ENCODE results near the gene CCDC8.
A peak's percentile ranks its signal among the peaks of the same experiment; 100 is the strongest.
"Not testable (repeated sequence)": the region's sequence is repeated elsewhere in the genome, so short reads cannot be mapped to it uniquely, and the experiment has no call there.

Gene CCDC8

DNA sequence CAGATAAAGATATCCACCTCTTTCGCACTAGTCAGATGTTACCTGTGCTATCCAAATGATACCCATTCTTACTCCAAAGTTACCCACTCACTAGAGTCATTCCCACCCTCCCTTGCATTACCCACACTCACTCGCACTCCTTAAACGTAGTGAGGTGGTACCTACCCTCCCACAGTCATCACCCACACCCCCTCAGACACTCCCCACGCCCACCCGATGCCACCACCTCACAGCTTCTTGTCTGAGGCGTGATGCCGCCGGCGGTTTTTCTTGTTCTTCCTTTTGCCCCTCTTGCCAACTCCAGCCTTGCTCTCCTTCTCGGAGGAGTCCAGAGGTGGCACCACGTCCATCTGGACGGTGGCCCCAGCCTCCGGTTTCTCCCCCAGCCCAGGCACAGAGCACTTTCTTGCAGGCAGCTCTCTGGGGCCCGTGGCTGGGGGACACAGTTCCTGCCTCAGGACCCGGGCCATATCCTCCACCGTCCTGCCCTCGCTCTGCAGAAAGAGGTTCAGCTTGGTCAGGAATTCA lies 14.2 kb upstream of the CCDC8 start:
- no peak for DNase-seq (ENCODE audit: low read depth)

DNA sequence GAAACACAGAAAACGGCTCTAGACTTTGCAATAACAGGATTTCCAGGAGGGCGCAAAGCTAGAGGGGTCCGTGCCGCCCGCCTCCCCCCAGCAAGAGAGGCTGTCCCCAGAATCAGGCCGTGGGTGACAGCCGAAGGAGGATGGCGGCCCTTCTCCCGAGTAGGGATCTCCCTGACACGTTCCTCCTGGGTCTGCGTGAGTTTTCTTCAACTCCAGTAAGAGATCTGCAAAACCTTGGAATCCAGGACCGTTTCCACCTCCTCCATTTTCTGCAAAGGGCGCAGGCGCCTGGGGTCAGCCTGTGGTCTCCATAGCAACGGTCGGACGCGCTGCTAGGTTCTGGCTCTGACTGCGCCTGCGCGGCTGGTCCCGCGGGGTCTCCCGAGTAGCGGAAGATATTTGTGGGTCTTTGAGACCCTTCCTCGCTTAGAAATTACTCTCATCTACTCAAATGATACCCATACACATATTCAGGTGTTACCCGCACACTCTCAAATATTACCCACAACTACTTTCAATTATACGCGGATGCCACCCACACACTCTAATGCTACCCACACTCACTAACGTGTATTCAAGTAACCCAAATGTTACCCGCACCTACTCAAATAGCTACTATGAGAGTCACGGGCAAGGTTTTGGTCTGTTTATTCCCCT lies 13.3 kb upstream of the CCDC8 start:
- DNase-seq (ENCODE audit: low read depth), result peak; percentile 77

DNA sequence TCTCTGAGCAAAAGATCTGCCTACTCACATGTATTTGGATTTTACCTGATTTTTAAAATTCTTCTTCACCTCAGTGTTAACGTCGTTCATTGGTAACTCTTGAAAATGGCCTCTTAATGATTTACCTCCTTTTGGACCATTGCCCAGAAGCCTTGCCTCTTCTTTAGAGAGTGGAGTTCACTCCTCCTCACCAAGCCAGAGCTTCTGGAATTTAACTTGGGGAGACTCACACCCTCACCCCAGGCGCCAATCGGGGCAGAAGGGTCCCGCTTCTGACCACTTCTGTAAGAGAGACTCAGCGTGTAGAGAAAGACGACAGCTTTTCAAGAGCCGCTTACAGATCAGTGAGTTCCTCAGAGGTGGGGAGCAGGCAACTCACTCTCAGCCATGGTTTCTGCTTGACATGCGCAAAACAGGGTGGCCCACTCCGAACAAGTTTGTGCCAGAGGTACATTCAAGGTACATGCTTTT lies 12.7 kb upstream of the CCDC8 start:
- peak; percentile 35 for DNase-seq (ENCODE audit: low read depth)

DNA sequence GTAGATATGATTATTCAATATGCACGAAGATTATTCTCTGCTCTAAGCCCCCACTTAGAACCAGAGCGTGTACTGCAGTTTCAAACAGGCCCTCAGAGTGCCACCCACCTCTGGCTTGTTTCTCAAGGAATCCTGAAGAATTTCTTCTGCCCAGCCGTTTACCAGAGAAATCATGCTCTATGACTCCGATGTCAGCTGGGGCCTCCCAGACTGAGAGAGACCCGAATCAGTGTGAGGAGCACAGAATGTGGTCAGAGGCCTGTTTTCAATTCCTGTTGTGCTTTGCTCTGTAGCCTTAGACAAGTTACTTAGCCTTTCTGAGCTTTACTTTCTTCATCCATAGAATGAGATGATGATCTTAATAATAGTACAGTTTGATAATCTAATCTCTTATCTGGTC lies 9.8 kb upstream of the CCDC8 start:
- no peak for DNase-seq (ENCODE audit: low read depth)

DNA sequence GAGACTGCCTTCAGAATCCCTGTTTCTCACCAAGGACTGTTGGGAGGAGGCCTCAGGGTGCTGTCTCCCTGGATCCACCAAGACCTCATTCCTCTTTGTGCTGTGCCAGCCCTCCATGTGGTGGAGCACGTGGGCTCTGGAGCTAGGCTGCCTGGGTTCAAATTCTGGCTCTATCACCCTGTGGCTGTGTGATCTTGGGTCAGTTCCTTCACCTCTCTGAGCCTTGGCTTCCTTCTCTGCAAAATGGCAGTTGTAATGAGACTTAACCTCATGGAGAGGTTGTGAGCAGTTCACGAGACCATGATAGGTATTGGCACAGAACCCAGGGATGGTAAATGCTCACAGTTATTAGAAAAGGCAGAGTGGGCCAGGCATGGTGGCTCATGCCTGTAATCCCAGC lies 9.0 kb upstream of the CCDC8 start:
- no peak for DNase-seq (ENCODE audit: low read depth)

DNA sequence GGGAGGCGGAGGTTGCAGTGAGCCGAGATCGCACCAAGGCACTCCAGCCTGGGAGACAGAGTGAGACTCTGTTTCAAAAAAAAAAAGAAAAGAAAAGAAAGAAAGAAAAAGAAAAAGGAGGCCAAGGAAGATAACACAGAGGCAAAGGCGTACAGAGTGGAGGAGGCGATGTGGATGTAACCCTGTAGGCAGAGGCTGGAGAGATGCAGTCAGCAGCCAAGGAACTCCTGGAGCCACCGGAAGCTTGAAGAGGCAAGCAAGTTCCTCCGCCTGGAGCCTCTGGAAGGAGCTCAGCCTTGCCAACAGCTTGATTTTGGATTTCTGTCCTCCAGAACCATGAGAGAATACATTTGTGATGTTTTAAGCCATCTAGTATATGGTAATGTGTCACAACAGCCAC lies 6.7 kb upstream of the CCDC8 start:
- no peak for DNase-seq (ENCODE audit: low read depth)

DNA sequence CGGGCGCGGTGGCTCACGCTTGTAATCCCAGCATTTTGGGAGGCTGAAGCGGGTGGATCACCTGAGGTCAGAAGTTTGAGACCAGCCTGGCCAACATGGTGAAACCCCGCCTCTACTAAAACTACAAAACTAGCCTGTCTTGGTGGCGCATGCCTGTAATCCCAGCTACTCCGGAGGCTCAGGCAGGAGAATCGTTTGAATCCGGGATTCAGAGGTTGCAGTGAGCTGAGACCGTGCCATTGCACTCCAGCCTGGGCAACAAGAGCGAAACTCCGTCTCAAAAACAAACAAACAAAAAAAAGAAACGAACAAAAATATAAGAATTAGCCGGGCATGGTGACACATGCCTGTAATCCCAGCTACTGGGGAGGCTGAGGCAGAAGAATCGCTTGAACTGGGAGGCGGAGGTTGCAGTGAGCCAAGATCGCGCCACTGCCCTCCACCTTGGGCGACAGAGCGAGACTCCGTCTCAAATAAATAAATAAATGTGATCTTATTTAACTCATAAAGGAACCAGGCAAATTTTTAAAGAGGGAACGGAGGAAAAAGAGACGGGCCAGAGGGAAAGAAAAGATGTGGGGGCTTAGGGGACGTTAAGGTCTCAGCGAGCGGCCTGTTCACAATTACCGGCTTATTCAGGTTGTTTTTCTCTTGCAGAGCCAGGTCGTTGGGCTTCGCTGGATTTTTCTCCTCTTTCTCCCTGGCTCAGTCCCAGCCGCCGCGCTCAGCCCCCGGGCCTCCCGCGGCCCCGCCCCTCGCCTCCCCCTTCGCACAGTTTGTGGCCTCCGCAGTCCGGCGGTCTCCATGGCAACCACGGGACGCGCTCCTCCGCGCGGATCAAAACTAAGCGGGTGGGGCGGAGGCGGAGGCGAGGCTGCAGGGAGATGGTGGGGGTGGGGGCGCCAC lies 2.7 kb upstream of the CCDC8 start:
- DNase-seq (ENCODE audit: low read depth), result peak; percentile 78

DNA sequence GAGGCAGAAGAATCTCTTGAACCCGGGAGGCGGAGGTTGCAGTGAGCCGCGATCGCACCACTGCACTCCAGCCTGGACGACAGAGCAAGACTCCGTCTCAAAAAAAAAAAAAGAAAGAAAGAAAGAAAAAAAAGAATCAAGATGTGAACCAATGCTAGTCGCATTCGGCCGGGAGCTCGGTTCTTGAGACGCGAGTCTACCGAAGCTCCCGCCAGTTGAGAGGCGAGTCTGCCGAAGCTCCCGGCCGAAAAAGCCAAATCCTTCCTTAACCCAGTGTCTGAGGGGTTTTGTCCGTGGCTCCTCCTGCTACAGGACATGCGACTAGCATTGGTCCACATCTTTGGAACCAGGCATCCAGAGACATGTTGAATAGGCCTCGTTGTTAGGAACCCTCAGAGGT lies 1.5 kb upstream of the CCDC8 start:
- not testable (repeated sequence) for DNase-seq (ENCODE audit: low read depth)

DNA sequence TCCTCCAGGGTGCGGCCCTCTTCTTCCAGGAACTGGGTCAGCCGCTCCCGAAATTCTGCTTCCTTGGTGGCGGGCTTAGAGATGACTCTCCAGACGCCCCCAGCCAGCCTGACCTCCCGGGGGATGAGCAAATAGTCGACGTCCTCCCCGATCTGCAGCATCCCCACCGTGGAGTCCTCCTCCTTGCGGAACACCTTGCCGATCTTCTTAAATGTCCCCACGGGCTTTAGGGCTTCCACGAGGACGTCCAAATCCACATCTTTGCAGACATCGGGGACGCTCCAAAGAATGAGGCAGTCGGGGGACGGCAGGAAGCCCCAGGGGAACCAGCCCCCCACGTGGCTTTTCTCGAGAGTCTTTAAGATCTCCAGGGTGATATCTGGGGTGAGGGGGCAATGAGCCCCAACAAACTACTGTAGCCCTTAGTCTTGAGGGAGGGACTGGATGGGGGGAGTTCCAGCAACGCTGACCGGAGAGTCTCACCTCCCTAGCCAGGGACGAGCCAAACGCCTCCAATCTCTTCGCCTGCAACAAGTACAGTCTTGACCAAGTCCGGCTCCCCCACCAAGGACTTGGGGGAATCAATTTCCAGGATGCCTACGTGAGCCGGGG lies 608 bp downstream of the CCDC8 start:
- no peak for DNase-seq (ENCODE audit: low read depth)

DNA sequence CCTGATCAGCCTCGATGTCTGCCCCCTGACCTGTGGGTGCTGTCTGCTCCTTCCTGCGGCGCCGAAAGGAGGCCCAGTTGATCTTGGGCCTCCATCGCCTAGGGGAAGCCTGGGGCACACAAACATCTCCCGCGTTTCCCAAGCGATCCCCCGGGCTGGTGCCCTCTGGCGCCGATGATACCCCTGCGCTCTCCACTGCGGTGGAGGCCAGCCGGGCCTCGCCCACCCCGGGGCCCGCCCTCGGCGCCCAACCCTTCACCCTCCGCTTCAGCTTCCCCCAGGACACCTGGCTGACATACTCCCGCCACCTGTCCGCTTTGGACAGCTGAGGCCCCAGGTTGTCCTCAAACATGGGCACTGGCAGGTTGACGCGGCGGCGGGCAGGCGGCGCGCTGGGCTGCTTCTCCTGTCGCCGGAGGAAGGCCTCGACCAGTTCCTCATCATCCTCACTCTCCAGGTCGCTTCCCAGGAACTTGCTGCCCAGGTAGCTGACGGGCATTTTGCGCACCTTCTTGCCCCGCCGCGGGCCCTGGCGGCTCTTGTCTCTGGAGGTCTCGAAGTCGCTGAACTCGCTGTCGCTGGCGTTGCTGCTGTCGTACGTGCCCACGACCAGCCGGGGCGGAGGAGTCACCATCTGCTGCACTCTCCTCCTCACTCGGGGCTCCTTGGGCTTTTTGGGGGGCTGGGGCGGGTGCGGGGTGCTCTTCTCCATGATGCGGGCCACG lies 1.3 kb downstream of the CCDC8 start:
- no peak for DNase-seq (ENCODE audit: low read depth)

DNA sequence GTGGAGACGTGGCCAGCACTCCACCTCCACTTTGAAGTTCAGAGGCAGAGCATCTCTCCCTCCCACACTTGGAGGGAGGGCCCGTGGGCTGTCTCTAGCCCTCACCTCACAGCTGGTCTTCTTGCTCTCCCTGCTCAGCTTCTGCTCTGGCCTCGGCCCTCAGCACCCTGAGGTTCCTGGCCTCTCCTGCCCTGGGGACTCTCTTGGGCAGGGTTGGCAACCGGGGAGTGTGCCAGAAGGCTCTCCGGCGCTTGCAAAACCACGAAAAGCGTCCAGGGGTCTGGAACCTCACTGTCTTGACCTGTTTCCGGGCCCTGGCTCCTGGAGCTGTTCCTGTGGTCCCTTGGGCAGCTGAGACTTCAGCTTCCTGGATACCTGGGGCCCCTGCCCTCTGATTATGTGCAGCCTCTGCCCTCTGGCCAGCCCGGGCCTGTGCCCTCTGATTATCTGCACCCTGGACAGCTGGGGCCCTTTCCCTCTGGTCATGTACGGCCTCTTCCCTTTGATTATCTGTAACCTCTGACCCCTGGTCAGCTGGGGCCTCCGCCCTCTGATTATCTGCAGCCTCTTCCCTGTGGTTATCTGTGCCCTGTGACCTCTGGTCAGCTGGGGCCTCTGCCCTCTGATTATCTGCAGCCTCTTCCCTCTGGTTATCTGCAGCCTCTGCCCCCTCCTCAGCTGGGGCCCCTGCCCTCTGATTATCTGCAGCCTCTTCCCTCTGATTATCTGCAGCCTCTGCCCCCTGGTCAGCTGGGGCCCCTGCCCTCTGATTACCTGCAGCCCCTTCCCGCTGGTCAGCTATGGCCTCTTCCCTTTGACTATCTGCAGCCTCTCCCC lies 2.1 kb downstream of the CCDC8 start:
- DNase-seq (ENCODE audit: low read depth), result no peak

DNA sequence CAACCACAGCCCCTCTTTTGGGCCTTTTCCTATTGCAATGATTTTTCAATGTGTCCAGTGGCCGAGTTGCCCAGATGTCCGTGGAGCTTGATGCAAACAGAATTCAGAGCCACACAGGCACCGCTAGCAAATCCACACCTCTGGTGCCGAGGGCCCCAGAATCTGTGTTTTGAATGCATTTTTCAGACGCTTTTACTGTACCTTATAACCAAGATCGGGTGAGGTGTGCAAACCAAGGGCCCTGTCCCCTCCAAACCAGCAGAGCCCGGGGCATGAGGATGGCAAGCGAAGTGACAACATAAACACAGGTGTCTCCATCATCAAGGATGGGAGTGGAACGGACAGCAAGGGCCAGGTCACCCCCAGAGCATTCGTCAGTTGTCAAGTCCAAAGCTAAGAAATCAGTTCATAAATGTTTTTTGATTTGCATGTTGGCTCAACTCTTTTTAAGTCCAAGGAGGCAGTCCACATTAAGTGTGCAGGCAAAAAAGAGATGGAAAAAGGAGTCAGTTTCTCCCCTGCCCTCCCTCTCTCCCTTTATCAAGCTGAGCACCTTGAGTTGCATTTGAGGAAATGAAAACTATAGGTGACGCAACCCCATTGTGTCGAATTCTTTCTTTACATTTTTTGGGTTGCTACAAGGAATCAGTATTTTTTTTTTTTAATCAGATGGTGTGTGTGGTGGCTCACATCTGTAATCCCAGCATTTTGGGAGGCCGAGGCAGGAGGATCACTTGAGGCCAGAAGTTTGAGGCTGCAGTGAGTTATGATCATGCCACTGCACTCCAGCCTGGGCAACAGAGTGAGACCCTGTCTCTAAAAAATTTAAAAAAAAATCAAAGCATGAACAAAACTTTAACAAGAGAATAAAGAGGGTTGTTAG lies 2.9 kb downstream of the CCDC8 start:
- DNase-seq (ENCODE audit: low read depth), result no peak

DNA sequence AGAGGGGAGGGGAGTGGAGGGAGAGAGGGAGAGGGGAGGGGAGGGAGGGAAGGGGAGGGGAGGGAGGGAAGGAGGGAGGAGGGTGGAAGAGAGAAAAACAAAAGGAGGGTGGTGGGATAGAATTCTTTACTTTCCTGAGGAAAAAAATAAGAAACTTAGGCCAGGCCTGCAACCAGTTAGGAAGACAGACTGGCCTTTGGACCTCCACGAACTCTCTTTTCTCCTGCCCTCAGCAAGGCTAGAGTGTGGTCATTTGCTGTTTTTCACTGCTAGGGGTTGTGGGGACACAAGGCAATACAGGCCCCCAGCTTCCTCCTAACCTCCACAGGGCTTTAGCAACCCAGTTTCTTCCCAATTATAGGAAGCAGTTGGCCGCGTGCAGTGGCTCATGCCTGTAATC lies 4.2 kb downstream of the CCDC8 start:
- no peak for DNase-seq (ENCODE audit: low read depth)

DNA sequence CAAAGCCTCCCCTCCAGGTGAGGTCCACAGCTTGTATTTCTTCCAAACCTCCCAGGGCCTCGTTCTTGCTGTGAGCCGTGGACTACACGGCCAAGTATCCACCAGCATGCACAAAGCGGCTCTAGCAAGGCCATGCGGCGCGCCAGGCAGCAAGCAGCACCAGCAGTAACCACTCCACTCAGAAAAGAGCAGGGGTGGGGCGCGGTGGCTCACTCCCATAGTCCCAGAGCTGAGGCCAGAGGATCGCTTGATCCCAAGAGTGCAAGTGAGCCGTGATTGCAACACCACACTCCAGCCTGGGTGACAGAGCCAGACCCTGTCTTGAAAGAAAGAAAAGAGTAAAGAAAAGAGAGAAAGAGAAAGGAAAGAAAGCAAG lies 4.7 kb downstream of the CCDC8 start:
- DNase-seq (ENCODE audit: low read depth), result no peak

DNA sequence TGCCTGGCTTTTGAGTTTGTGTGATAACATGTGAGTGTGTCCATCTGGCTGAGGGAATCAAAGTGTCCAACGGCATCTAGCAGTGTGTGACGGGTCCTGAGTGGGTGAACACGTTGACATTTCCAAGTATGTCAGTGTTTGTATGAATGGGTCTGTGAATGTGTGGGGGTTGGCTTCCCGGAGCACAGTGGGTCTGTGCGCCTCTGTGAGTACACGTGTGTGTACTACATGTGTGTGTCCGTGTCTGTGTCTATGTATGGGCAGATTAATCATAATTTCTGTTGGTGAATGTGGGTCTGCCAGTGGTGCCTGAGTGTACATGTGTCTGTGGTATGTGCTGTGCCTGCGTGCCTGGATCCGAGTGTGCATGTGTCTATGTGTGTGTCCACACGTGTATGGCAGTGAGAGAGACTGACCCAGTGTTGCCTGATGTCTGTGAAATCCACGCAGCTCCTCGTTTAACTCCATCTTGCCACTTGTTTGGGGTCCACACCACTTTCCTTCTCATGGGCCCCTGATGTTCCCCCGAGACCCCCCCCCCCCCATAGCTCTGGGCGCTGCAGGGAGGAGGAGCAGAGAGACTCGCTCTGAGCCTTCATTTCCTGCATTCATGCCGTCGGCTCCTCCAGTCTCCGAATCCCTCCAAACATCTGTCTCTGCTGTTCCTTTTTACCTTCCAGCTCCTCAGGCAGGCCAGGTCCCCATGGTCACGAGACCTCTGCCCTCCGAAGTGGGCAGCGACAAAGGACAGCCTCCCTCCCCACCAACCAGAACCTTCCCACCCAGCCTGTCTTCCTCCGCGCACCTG lies 5.3 kb downstream of the CCDC8 start:
- DNase-seq (ENCODE audit: low read depth), result no peak

DNA sequence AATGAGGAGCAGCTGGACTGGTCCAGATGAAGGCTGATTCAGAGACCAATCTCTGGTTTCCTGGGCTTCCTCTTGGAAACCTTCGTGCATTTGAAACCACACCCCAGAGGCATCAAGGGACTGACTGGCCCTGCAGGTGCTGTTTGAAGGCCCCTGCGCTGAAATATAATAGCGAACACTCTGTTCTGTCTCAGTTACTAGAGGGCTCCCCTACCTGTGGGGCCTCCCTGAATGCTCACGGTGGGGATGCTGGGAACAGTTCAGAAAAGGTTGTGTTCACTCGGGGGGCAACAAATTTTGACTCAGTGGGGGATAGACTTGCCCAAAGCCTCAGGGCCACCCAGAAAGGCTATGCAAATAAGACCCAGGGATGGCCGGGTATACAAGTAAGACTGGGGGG lies 6.4 kb downstream of the CCDC8 start:
- DNase-seq (ENCODE audit: low read depth), result no peak

DNA sequence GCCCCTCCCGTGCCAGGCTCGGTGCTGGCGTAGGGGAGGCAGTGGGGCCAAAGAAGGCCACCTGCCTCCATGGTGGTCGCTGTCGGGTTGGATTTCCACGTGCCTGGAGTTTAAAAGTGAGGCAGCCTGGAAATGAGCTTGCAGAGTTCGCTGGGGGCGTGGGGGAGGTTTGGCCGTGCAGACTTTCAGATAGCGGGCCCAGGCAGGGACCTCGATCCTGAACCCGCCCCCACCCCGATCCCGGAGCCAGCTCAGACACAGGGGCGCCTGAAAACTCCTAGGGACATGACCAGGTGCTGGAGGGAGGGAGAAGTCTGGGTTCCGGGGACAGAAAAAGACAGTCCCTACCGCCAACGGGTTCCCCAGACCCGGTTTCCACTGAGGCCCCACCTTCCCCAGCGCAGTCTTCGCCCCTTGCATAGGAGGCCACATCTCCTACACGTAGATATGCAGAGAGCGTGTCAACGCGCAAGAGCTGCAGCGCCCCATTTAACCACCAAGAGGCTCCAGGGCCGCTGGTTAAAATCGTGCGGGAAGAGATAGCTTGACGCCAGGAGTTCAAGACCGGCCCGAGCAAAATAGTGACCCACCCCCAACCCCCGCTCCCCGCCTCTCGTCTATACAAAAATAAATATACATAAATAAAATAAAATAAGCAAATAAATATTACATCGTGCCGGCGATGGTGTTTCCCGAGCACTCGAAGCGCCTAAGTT lies 8.5 kb downstream of the CCDC8 start:
- DNase-seq (ENCODE audit: low read depth), result peak; percentile 37

DNA sequence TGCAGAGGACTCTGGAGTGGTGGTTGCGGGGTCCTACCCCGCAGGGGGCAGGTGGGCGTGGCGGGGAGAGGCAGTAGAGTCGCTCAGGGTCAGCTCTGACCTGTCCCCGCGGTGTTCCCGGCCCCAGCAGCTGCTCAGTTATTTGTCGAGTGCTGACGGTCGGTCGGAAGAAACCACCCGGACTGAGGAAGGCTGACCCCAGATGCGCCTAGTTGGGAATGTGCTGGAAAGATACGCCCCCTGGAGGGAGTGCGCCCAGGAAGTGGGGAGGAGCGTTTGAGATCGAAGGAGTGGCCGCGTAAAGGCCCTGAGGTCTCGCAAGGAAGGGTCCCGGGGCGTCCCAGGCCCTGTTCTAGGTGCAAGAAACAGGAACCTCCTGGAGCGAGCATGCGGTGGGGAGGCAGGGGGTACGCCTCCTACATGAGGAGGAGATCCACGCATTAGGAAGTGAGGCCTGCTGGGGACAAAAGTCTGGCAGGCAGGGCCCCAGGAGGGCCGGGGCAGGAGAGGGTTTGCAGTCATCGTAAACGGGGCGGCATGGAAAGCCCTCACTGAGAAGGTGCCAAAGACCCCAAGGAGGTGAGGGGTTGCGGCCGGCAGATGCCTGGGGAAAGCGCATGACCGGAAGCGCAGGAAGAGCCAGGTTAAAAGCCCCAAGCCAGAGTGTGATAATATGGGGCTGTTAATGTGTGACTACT lies 9.2 kb downstream of the CCDC8 start:
- peak; percentile 62 for DNase-seq (ENCODE audit: low read depth)

Data from ELR (cell line).